Gastrocnemius medialis (tissue), 4 donors: Measurements from ENCODE around the gene ZNF280A.

Experiments used
- POLR2A ChIP-seq, 2 donors: fragments of 450-650 bp; IDR thresholded peaks; one replicate each; pipeline ENCODE4 v1.6.1; 2017; ENCODE audit warnings: antibody characterized with exemption in 2 of 2, mild to moderate bottlenecking in 2 of 2, moderate library complexity in 2 of 2
- TF ChIP-seq, protein P1 (sequence below), 5 experiments: fragments of 450-650 bp in 3 of 5; fragments of 200-600 bp in 2 of 5; sonication (generic) in 2 of 5; IDR thresholded peaks in 4 of 5; conservative IDR thresholded peaks in 1 of 5; 1 replicate in 4 of 5; 2 replicates in 1 of 5; pipeline ENCODE4 v1.5.1; 2016 to 2019; ENCODE audit warnings: antibody characterized with exemption in 5 of 5, mild to moderate bottlenecking in 3 of 5, moderate library complexity in 3 of 5

DNA sequence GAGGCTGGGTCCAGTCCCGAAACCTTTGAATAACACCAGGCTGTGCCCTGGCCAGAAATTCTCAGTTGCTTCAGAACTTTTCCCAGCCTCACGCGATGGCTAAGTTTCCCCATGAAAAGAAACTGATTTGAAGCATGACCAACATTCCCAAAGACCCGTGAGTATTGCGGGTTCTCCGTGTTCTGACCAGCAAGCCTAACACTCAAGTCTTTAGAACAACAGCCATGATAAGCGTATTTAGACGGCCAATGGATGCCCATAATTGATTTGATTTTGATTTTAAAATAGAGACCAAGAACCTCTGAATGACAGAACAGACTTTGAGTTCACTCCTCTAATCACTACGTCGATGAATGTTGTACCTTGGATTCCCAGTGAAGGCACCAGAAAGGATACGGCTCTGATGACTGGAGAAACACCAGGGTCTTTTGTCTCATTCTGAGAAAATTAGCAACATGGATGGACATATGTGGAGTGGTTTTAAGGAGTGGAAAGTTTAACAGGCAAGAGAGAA is 55.5 kb downstream of the ZNF280A start:
- TF ChIP-seq, protein P1, sequence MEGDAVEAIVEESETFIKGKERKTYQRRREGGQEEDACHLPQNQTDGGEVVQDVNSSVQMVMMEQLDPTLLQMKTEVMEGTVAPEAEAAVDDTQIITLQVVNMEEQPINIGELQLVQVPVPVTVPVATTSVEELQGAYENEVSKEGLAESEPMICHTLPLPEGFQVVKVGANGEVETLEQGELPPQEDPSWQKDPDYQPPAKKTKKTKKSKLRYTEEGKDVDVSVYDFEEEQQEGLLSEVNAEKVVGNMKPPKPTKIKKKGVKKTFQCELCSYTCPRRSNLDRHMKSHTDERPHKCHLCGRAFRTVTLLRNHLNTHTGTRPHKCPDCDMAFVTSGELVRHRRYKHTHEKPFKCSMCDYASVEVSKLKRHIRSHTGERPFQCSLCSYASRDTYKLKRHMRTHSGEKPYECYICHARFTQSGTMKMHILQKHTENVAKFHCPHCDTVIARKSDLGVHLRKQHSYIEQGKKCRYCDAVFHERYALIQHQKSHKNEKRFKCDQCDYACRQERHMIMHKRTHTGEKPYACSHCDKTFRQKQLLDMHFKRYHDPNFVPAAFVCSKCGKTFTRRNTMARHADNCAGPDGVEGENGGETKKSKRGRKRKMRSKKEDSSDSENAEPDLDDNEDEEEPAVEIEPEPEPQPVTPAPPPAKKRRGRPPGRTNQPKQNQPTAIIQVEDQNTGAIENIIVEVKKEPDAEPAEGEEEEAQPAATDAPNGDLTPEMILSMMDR (IDR thresholded peaks at IDR 0.05 in 4 of 5, conservative IDR thresholded peaks at IDR 0.05 in 1 of 5), result no peak
- no peak for TF ChIP-seq POLR2A (IDR thresholded peaks at IDR 0.05)
